ENCODE measurements around the gene CFAP46.

DNA sequence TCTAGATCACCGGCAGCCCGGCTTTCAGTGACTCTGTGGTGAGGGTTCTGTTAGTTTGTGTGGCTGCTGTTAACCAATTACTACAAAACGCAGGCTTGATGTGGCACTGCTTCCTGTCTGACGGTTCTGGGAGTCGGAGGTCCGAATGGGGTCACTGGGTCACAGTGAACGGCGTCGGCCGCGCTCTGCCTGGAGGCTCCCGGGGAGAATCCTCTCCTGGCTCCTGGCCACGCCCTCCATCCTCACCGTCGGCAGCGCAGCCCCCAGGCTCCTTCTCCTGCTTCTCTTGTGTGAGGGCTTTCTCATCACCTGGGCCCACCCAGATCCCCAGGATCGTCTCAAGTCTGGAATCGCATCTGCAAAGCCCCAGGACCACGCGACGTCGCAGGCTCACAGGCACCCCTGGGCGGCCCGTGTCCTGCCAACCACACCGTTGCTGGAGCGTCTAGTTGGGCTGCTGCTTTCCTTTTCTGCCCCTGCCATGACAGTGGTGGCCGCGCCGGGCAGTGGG, 124.6 kb downstream of the CFAP46 start:
- TF ChIP-seq, protein P1, sequence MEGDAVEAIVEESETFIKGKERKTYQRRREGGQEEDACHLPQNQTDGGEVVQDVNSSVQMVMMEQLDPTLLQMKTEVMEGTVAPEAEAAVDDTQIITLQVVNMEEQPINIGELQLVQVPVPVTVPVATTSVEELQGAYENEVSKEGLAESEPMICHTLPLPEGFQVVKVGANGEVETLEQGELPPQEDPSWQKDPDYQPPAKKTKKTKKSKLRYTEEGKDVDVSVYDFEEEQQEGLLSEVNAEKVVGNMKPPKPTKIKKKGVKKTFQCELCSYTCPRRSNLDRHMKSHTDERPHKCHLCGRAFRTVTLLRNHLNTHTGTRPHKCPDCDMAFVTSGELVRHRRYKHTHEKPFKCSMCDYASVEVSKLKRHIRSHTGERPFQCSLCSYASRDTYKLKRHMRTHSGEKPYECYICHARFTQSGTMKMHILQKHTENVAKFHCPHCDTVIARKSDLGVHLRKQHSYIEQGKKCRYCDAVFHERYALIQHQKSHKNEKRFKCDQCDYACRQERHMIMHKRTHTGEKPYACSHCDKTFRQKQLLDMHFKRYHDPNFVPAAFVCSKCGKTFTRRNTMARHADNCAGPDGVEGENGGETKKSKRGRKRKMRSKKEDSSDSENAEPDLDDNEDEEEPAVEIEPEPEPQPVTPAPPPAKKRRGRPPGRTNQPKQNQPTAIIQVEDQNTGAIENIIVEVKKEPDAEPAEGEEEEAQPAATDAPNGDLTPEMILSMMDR (IDR thresholded peaks at IDR 0.05): no peak
- TF ChIP-seq TCF7L2 (IDR thresholded peaks at IDR 0.05; ENCODE audit: low read depth, low read length) (no peak), POLR2AphosphoS5 (IDR thresholded peaks at IDR 0.05; ENCODE audit: low read depth, low read length) (no peak)
- TF ChIP-seq, protein P2, sequence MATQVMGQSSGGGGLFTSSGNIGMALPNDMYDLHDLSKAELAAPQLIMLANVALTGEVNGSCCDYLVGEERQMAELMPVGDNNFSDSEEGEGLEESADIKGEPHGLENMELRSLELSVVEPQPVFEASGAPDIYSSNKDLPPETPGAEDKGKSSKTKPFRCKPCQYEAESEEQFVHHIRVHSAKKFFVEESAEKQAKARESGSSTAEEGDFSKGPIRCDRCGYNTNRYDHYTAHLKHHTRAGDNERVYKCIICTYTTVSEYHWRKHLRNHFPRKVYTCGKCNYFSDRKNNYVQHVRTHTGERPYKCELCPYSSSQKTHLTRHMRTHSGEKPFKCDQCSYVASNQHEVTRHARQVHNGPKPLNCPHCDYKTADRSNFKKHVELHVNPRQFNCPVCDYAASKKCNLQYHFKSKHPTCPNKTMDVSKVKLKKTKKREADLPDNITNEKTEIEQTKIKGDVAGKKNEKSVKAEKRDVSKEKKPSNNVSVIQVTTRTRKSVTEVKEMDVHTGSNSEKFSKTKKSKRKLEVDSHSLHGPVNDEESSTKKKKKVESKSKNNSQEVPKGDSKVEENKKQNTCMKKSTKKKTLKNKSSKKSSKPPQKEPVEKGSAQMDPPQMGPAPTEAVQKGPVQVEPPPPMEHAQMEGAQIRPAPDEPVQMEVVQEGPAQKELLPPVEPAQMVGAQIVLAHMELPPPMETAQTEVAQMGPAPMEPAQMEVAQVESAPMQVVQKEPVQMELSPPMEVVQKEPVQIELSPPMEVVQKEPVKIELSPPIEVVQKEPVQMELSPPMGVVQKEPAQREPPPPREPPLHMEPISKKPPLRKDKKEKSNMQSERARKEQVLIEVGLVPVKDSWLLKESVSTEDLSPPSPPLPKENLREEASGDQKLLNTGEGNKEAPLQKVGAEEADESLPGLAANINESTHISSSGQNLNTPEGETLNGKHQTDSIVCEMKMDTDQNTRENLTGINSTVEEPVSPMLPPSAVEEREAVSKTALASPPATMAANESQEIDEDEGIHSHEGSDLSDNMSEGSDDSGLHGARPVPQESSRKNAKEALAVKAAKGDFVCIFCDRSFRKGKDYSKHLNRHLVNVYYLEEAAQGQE (IDR thresholded peaks at IDR 0.05; ENCODE audit: insufficient read depth in 1 of 2, low read depth in 2 of 2, low read length in 1 of 2): no peak

Measured in Panc1 (cell line).